MCF 10A (cell line): ENCODE measurements around the gene NDUFAF3. TPM values are rescaled to one million over a fixed set of nuclear protein-coding genes. Genes with fewer than 3 reads are reported as not detected.
A peak's percentile ranks its signal among the peaks of the same experiment; 100 is the strongest.

Experiments used
- BruUV-seq: library from RNA; stranded (reverse); fragments of 400-500 nt; replicated peaks from 2 replicates; lab custom pipeline; 2021; lab: Mats Ljungman, UMichigan
- CTCF ChIA-PET: fragments of 300-600 bp; sonication (Branson Sonifier 250); formaldehyde crosslinking; extraction: SDS; loops from one replicate; lab custom pipeline; 2021; ENCODE audit warnings: antibody characterized with exemption, inconsistent platforms; lab: Yijun Ruan, JAX
- POLR2A ChIA-PET: fragments of 300-600, 350-650 bp; sonication (Branson Sonifier 250); formaldehyde crosslinking; extraction: SDS; loops from one replicate; lab custom pipeline; 2020; ENCODE audit warnings: antibody characterized with exemption, inconsistent platforms; lab: Yijun Ruan, JAX
- DNase-seq: peaks from one replicate; pipeline ENCODE4 v3.0.0-alpha.2; 2018; ENCODE audit not compliant: unreplicated experiment
- H3K27ac Mint-ChIP-seq: one replicate; pipeline ENCODE4 v1.8.0; 2022; ENCODE audit warnings: mild to moderate bottlenecking, low read depth, mixed read lengths; ENCODE audit not compliant: unreplicated experiment
- H3K27me3 Mint-ChIP-seq: one replicate; pipeline ENCODE4 v1.8.0; 2022; ENCODE audit warnings: mixed read lengths; ENCODE audit not compliant: insufficient read depth, unreplicated experiment
- H3K36me3 Mint-ChIP-seq: one replicate; pipeline ENCODE4 v1.8.0; 2022; ENCODE audit warnings: mild to moderate bottlenecking, moderate library complexity, mixed read lengths; ENCODE audit not compliant: insufficient read depth, unreplicated experiment
- H3K4me1 Mint-ChIP-seq: one replicate; pipeline ENCODE4 v1.8.0; 2022; ENCODE audit warnings: mixed read lengths; ENCODE audit not compliant: insufficient read depth, unreplicated experiment
- H3K4me3 Mint-ChIP-seq: one replicate; pipeline ENCODE4 v1.8.0; 2022; ENCODE audit warnings: mild to moderate bottlenecking, moderate library complexity, mixed read lengths; ENCODE audit not compliant: unreplicated experiment
- H3K9me3 Mint-ChIP-seq: one replicate; pipeline ENCODE4 v1.8.0; 2022; ENCODE audit warnings: mixed read lengths; ENCODE audit not compliant: unreplicated experiment
- intact Hi-C: fragments of 100-400 bp; cut with micrococcal nuclease; formaldehyde crosslinking; loops from 2 replicates; pipeline ENCODE4 v1.14.1; 2022
- microRNA-seq: library from miRNA; unstranded; fragments of <30 nt; microRNA quantifications from one replicate; pipeline ENCODE4 v1.2.0, GENCODE V29; 2022
- total RNA-seq: library from RNA; stranded (reverse); gene quantifications from 2 replicates; pipeline ENCODE4 v1.2.3, GENCODE V29; 2022
- TF ChIP-seq, protein P1 (sequence below): fragments of 200-600 bp; IDR thresholded peaks from one replicate; pipeline ENCODE4 v1.8.0; 2022; ENCODE audit warnings: antibody characterized with exemption, mild to moderate bottlenecking; ENCODE audit not compliant: unreplicated experiment

Gene NDUFAF3
- total RNA-seq, 1 experiment from 2014 or later, result 77.8 TPM

DNA sequence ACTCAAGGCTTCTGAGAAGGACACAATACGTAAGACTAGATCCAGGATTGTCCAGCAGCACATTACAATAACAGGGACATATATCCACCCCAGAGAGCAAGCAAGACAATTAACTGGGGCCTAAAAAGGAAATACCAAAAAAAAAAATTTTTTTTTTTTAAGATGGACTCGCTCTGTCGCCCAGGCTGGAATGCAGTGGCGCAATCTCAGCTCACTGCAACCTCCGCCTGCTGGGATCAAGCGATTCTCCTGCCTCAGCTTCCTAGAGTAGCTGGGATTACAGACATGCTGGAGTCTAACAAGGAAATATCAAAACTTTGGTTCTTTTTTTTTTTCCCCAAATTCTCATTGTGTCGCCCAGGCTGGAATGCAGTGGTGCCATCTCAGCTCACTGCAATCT, 36.1 kb downstream of the NDUFAF3 start:
- CTCF ChIA-PET, result interaction anchor here (0.6 to 1.0 kb wide), 3 partner anchors 9 to 83 kb away, joined by 3 to 4 read pairs (median 4); no protein-coding TSS in a partner anchor
- Mint-ChIP-seq H3K36me3 (peaks cover 84% of the 10 kb centered on the region), H3K4me1 (peaks cover 5% of the 10 kb centered on the region), H3K9me3 (no peaks in the 10 kb centered on the region), H3K4me3 (no peak overlapping the region), H3K27me3 (no peaks in the 10 kb centered on the region), H3K27ac (no peak overlapping the region)
- intact Hi-C loops, result no loop called here
- POLR2A ChIA-PET, result interaction anchor here (0.6 kb wide), 1 partner anchor 73 kb away, joined by 3 read pairs; no protein-coding TSS in a partner anchor
- no peak for DNase-seq
- BruUV-seq, result no TSS peak
- TF ChIP-seq, protein P1, sequence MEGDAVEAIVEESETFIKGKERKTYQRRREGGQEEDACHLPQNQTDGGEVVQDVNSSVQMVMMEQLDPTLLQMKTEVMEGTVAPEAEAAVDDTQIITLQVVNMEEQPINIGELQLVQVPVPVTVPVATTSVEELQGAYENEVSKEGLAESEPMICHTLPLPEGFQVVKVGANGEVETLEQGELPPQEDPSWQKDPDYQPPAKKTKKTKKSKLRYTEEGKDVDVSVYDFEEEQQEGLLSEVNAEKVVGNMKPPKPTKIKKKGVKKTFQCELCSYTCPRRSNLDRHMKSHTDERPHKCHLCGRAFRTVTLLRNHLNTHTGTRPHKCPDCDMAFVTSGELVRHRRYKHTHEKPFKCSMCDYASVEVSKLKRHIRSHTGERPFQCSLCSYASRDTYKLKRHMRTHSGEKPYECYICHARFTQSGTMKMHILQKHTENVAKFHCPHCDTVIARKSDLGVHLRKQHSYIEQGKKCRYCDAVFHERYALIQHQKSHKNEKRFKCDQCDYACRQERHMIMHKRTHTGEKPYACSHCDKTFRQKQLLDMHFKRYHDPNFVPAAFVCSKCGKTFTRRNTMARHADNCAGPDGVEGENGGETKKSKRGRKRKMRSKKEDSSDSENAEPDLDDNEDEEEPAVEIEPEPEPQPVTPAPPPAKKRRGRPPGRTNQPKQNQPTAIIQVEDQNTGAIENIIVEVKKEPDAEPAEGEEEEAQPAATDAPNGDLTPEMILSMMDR, result no peak

Small RNAs within 50 kb of the gene (microRNA-seq; reads per million reads assigned to microRNA genes)
- gene MIR191 (11,430 reads per million, percentile 98 among the genes with 10 or more reads in this experiment), gene MIR425 (4,162 reads per million, percentile 94 among the genes with 10 or more reads in this experiment)

Other genes with a start within 250 kb of the NDUFAF3 start
- gene PRKAR2A, start 174.2 kb upstream of the NDUFAF3 start, total RNA-seq, result 51.3 and 61.3 TPM in 2 replicates
- 9.2 and 11.5 TPM in 2 replicates for gene SLC25A20, start 123.2 kb upstream of the NDUFAF3 start, total RNA-seq
- gene ARIH2, start 103.3 kb upstream of the NDUFAF3 start, total RNA-seq, result 152 and 167 TPM in 2 replicates
- gene P4HTM, start 31.9 kb upstream of the NDUFAF3 start, total RNA-seq, result 18.8 and 26.1 TPM in 2 replicates
- 112 and 116 TPM in 2 replicates for gene WDR6, start 14.7 kb upstream of the NDUFAF3 start, total RNA-seq
- gene DALRD3, start 3.5 kb upstream of the NDUFAF3 start, total RNA-seq, result 41.8 and 42.7 TPM in 2 replicates
- gene IMPDH2, start 7.3 kb downstream of the NDUFAF3 start, total RNA-seq, result 317 and 476 TPM in 2 replicates
- gene QRICH1, start 72.0 kb downstream of the NDUFAF3 start, total RNA-seq, result 96.1 and 97.2 TPM in 2 replicates
- gene QARS1, start 82.6 kb downstream of the NDUFAF3 start, total RNA-seq, result 114 and 149 TPM in 2 replicates
- gene USP19, start 98.7 kb downstream of the NDUFAF3 start, total RNA-seq, result 39.3 and 51.4 TPM in 2 replicates
- 224 and 264 TPM in 2 replicates for gene LAMB2, start 110.9 kb downstream of the NDUFAF3 start, total RNA-seq
- 25.7 and 26.0 TPM in 2 replicates for gene CCDC71, start 144.2 kb downstream of the NDUFAF3 start, total RNA-seq
- 1.7 and 2.4 TPM in 2 replicates for gene KLHDC8B, start 149.5 kb downstream of the NDUFAF3 start, total RNA-seq